Activated gamma-delta T cell (primary cell): Measurements from ENCODE around the gene ANG.

ENCODE experiments used
- DNase-seq: peaks from one replicate; lab custom pipeline; 2025; lab: John Stamatoyannopoulos, UW

The ANG gene

GRCh38 chr14:20676072-20676471 lies 12.5 kb upstream of the ANG start:
- no peak for DNase-seq

GRCh38 chr14:20679907-20680306 lies 8.7 kb upstream of the ANG start:
- DNase-seq: no peak

- no peak for DNase-seq
Observed at GRCh38 chr14:20680363-20680762, 8.2 kb upstream of the ANG start.

GRCh38 chr14:20680843-20681347 lies 7.7 kb upstream of the ANG start:
- no peak for DNase-seq

GRCh38 chr14:20681348-20682126 lies 7.0 kb upstream of the ANG start:
- peak; percentile 41 for DNase-seq

GRCh38 chr14:20682127-20682434 lies 6.5 kb upstream of the ANG start:
- DNase-seq: no peak

- DNase-seq: peak; percentile 47
Observed at GRCh38 chr14:20682435-20683124, 6.0 kb upstream of the ANG start.

- DNase-seq: no peak
Observed at GRCh38 chr14:20683125-20683890, 5.3 kb upstream of the ANG start.

- DNase-seq: peak; percentile 34
Observed at GRCh38 chr14:20683891-20684661, 4.5 kb upstream of the ANG start, which contains the start of gene RNASE4. Gene RNASE4, plus strand, starts transcription at chr14:20684560. Its CDS starts 14,812 bp downstream, at chr14:20699372.

GRCh38 chr14:20684662-20685456 lies 3.7 kb upstream of the ANG start:
- no peak for DNase-seq

GRCh38 chr14:20686386-20687143 lies 2.0 kb upstream of the ANG start:
- DNase-seq: no peak

- DNase-seq: no peak
Observed at GRCh38 chr14:20687362-20688166, 1.0 kb upstream of the ANG start.

GRCh38 chr14:20690848-20691640 lies 2.5 kb downstream of the ANG start:
- no peak for DNase-seq

GRCh38 chr14:20692116-20692751 lies 3.7 kb downstream of the ANG start:
- DNase-seq: no peak

GRCh38 chr14:20696764-20697163 lies 8.2 kb downstream of the ANG start:
- no peak for DNase-seq

- no peak for DNase-seq
Observed at GRCh38 chr14:20697273-20698017, 8.9 kb downstream of the ANG start.

- no peak for DNase-seq
Observed at GRCh38 chr14:20698018-20698329, 9.4 kb downstream of the ANG start.
